NCI-H2227 treated with DMSO at 0.1 percent for 48 hours (cell line): ENCODE data around the gene GALNT2.
A peak's percentile ranks its signal among the peaks of the same experiment; 100 is the strongest.

Source experiments
- DNase-seq: peaks from one replicate; lab custom pipeline; 2025; lab: John Stamatoyannopoulos, UW

Gene GALNT2

GRCh38 chr1:230091473-230092231 is 24.6 kb downstream of the GALNT2 start:
- DNase-seq: no peak

- no peak for DNase-seq
Observed at GRCh38 chr1:230094746-230095145, 27.7 kb downstream of the GALNT2 start.

GRCh38 chr1:230095938-230096337 is 28.9 kb downstream of the GALNT2 start:
- DNase-seq: no peak

- no peak for DNase-seq
Observed at GRCh38 chr1:230097370-230097769, 30.3 kb downstream of the GALNT2 start.

DNA sequence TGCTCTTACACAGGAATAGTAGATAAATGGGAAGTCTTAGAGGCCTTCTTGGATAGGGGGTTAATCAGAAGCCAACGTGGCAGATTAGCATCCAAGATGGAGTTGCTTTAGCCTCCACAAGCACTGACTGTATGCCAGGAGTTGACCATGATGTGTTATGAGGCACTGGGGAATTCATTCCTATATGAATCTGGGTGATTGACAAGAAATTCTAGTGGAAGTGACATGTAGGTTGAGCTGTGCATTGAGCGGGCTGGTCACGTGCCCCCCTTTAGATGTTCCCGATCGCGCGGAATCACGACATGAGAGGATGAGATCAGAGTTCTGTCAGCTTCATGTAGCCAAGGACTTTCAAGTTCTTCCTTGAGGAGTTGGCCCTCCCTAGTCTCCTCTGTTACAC is 31.7 kb downstream of the GALNT2 start:
- no peak for DNase-seq

GRCh38 chr1:230099465-230099864 is 32.4 kb downstream of the GALNT2 start:
- DNase-seq: no peak

GRCh38 chr1:230100932-230101331 is 33.9 kb downstream of the GALNT2 start:
- no peak for DNase-seq

GRCh38 chr1:230101556-230101955 is 34.5 kb downstream of the GALNT2 start:
- DNase-seq: no peak

GRCh38 chr1:230102046-230102445 is 35.0 kb downstream of the GALNT2 start:
- DNase-seq: no peak

DNA sequence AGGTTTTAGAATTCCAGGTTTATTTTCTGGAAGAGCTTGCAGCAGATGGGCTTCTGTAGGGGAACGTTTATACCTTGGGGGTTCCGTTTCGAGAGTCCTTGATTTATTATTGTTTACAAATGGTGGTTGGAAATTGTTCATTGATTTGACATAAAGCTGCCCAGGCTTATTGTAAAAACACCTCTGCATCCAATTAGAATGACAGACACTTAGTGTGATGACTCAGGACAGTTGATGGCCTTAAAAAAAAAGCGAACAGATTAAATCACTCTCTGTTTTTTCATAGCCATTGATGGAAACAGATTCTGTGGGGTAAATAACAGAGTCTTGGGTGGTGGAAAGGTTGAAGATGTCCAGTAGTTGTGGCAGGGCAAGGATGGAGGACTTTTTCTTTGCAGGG is 35.4 kb downstream of the GALNT2 start:
- no peak for DNase-seq

DNA sequence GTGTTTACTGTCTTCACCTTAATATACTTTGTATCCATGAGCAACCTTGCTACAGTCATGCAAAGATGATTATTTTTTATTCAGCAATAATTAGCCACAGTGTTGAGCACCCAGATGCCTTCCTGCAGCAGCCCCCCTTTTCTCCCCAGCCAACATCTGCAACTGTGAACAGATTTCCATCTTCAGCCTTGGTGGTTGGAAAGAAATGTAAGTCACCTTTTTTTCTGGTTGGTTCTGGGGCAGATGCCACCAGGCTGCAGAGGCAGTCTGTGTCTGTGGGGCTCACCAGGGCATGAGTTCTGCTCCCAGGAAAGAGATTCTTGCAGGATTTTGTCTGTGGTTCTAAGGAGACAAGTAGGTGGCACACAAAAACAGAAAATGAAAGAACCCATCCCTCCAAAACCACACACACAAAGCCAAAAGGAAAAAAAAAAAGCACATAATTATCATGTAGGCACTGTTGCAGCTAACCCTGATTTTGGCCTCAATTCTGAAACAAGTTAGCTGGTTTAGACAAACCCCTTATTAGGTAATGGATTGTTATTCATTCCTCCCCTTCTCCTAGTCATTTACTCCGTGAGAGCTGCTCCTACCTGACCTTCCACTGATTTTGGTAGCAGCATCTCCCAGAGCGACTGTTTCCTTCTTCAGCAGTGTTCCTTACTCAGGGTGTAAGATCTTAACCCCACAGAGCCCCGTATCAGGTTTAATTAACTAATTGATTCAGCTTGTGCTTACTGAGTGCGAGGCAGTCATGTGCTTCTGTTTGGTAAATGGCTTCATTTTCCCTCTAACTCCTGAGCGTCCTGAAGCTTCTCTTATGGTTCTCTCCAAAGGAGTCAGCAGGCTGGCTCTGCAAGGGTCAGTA is 36.5 kb downstream of the GALNT2 start:
- peak; percentile 90 for DNase-seq

GRCh38 chr1:230104395-230105244 is 37.6 kb downstream of the GALNT2 start:
- DNase-seq: no peak

- DNase-seq: no peak
Observed at GRCh38 chr1:230105245-230105753, 38.3 kb downstream of the GALNT2 start.

DNA sequence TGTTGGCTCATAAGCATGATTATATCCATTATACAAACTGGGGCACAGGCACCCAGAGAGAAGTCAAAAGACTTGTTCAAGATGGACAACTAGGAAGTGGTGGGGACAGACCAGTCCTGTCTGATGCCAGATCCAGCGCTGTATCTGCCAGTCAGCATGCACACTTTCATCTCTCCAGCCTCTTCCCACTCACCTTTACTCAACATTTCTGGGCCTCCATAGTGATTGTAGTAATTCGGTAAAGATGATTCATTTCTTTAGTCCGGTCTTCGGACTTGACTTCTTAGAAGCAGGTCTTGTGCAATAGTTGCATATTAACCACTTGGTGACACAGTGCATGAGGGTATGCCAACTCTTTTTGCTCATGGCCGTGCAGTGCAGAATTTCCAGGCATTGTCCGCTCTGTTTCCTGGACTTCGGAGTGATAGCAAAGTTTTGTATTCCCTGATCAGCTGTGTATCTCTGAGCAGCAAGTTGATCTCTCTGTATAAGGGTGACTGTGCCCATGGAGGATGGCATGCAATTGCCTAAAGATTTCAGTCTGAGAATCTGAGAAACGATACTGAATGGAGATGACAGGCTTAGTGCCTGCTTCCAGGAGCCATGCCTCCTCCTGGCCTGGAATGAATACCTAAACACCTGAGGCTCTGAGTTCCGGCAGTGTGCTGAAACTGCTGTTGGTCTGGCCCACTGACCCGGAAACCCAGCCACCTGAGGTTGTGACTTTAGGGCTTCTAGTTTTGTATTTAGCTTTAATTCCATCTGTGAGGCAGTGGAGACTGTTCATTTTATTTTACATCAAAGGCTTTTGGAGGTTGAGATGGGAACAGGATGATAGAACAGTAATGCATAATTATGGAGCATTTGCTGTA is 39.0 kb downstream of the GALNT2 start:
- DNase-seq: no peak

DNA sequence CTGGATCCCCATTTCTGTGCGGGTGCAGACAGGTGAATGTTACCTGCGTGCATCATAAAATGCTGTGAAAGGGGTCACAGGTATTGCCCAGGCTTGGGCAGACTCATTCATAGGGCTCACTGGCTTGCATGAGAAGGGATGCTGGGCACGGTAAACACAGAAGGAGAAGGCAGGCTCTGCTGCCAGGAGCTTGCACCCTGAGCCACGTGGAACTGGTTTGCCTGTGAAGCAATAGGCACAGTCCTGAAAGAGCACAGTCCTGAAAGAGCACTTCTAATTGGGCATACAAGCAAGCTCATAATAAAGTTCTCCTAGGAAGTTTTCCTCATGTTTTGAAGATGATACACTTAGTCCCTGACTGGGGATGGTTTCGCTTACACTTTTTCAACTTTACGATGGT is 40.9 kb downstream of the GALNT2 start:
- DNase-seq: no peak

- DNase-seq: no peak
Observed at GRCh38 chr1:230108580-230108979, 41.5 kb downstream of the GALNT2 start.

DNA sequence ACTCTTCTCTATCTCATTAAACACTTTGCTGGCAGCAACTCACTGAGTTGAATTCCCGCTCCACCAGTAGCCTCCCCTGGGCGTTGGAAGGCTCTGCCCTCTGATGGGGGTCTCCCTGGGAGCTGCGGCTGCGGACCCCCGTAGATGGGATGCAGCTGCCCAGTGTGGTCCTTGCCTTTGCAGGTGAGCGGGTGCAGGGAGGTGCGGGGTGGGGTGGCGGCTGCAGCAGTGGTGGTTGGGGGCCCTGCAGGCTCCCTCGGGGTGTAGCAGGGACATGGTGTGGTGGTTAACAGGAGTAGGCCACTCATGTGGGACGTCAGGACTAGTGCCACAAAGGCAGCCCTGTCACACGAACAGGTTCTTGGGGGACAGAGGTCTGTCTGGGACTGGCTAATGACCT is 42.0 kb downstream of the GALNT2 start:
- no peak for DNase-seq

DNA sequence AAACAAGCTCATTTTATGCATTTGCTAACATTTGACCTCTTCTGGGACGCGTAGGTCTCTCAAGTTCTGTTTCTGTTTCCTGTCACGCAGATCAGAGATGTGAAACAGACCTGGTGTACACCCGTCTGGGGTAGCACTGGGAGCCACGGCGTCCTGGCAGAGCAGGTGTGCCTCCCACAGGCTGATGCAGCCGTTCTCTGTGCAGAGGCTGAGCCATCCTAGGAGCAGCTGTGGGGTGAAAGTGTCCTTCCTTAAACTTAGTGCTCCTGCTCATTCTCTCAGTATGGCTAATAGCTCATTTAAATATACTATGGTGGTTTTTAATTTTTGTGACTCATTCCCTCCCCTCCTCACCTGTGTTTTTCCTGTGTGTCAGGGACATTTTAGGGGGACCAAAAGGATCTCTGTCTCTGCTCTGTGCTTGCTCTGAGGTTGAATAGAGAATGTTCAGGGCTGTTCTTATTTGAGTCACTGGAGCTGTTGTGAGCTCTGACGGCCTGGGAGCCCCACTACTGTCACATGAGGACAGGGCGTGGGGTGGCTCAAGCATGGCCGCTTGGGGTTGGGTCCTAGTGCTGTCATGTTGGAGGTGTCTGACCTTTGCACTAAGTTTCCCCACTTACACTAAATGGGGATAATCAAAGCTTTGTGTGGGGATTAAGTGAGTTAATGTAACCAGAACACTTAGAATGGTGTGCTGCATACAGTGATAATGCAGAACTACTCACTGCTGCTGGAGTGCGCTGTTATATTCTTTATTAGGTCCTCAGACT is 43.0 kb downstream of the GALNT2 start:
- DNase-seq: no peak

GRCh38 chr1:230110971-230111370 is 43.9 kb downstream of the GALNT2 start:
- DNase-seq: no peak

- DNase-seq: no peak
Observed at GRCh38 chr1:230112131-230112701, 45.2 kb downstream of the GALNT2 start.
